ENCODE results near the gene SH3RF3.

The SH3RF3 gene

DNA sequence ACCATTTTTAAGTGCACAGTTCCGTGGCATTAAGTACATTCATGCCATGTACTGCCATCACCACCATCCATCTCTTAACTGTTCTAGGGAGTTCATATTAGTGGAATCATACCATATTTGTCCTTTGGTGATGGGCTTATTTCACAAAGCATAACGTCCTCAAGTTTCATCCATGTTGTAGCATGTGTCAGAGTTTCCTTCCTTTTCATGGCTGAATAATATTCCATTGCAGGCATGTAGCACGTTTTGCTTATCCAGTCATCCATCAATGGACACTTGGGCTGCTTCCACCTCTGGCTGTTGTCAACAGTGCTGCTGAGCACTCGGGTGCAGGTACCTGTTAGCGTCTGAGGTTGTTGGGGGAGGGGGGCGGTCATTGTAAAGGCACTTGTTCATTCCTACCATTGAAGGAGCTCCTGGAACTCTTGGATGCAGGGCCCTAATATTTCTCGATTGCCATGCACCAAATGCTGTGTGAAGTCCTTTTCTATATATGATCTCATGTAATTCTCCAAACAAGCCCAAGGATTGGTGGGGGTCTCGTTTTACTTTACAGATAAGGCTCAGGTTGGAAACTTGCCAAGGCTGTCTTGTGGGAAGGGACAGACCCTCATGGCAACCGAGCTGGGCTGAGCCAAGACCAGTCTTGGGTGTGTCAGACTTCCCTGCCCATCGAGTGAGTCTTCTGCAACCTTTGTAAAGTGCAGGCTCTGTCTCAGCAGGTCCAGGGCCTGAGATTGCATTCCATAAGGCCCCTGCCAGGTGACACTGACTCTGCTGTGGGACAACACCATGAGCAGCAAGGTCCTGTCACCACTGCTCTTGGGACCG lies 42.9 kb upstream of the SH3RF3 start:
- Histone ChIP-seq H3K4me3 (no peak overlapping the region), H3K27ac (no peak overlapping the region)
- DNase-seq (ENCODE audit: low spot score) = no peak
- TF ChIP-seq, protein P1, sequence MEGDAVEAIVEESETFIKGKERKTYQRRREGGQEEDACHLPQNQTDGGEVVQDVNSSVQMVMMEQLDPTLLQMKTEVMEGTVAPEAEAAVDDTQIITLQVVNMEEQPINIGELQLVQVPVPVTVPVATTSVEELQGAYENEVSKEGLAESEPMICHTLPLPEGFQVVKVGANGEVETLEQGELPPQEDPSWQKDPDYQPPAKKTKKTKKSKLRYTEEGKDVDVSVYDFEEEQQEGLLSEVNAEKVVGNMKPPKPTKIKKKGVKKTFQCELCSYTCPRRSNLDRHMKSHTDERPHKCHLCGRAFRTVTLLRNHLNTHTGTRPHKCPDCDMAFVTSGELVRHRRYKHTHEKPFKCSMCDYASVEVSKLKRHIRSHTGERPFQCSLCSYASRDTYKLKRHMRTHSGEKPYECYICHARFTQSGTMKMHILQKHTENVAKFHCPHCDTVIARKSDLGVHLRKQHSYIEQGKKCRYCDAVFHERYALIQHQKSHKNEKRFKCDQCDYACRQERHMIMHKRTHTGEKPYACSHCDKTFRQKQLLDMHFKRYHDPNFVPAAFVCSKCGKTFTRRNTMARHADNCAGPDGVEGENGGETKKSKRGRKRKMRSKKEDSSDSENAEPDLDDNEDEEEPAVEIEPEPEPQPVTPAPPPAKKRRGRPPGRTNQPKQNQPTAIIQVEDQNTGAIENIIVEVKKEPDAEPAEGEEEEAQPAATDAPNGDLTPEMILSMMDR (IDR thresholded peaks at IDR 0.05) = no peak

DNA sequence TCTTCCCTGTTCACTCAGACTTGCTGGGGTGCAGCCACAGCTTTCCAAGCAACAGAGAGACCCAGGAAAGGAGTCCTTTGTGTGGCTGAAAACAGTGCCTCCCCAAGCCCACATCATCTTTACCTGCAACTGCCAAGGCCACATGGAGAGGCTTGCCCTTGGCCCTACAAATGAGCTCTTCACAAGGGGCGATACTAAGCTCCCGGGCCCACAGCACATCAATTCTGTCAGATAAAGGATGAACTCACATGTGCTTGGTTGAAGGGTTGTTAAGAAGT lies 42.3 kb upstream of the SH3RF3 start:
- no peak for DNase-seq (ENCODE audit: low spot score)
- H3K4me3 ChIP-seq = no peak overlapping the region

DNA sequence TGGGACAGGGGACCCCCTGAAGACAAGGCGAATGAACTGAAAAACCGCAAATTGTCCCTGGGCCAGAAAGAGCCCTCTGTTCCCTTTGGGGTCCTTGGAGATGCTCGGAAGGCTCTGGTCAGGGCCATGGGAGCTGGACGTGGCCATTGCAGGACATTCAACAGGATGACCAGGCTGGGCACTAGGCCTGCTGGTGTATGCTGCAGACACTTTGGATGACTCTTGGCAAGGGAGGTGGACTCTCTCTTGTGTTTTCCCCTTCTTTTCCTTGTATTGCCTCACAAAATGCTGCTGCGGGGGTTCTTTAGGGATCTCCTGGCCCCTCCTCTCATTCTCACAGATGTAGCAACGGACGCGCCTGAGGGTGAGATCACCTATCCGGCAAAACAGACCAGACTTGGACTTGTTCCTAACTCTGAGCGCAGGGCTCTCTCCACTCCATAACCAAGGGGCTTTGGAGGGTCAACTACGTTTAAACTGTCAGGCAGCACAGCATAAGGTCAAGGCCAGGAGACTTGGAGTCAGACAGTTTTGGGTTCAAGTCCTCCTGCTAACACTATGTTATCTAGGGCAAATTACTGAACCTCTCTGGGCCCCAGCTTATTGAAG lies 41.8 kb upstream of the SH3RF3 start:
- TF ChIP-seq, protein P1 (IDR thresholded peaks at IDR 0.05) = no peak
- DNase-seq (ENCODE audit: low spot score) = no peak
- no peak overlapping the region for H3K27ac ChIP-seq
- H3K4me3 ChIP-seq = no peak overlapping the region

More for the DNA sequence above, 42.3 kb upstream of the SH3RF3 start:
- TF ChIP-seq, protein P1 (IDR thresholded peaks at IDR 0.05) = no peak
- no peak overlapping the region for H3K27ac ChIP-seq

DNA sequence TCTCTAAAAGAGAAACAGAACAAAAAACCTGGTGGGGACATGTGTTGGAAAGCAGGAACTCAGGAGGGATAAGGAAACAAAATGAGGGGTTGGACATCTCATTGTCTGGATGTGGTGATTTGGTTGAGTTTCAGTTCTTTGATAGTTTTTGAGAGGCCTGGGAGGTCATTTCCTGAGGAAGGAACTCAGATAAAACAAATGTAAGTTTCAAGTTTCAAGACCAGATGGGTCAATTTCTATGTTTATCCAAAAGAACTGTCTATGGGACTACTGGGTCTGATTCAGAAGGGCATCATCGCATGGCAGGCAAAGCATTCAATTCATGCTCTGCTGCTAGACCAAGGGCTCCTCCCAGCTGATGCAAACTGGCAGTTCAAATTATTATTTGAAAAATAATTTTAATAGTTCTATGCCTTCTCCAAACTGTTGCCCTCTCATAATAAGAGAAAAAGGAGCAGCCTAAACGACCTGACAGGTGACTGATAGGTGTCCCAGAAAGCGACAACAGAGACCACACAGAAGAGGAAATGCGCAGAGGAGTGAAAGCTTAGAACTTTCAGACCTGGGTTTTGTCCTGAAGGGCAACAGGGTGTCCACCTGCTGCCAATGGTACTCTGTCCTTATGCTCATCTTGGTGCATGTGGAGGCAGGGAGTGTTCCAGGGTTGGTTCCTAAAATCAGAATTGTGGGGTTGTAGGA lies 39.3 kb upstream of the SH3RF3 start:
- Histone ChIP-seq H3K4me3 (no peak overlapping the region), H3K27ac (no peak overlapping the region)
- TF ChIP-seq, protein P1 (IDR thresholded peaks at IDR 0.05) = no peak
- DNase-seq (ENCODE audit: low spot score) = no peak

DNA sequence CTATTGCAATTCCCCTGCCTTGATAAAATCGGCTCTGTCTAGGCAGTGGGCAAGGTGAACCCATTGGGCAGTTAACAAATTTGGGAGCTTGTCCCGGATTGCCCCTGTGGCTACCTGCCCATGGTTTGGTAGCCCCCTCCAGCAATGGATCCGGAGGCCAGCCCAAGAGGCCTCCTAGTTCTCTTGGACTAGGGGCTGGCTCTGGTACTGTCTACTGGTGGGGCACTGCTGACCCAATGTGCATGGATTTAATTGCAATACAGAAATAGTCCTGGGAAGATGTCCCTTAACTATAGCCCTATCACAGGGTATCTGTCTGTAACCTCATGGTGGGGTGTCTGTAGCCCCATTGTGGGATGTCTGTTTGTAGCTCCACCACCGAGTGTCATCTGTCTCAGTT lies 37.5 kb upstream of the SH3RF3 start:
- DNase-seq (ENCODE audit: low spot score) = no peak
- TF ChIP-seq, protein P1 (IDR thresholded peaks at IDR 0.05) = no peak
- H3K4me3 ChIP-seq = no peak overlapping the region
- H3K27ac ChIP-seq = no peak overlapping the region

DNA sequence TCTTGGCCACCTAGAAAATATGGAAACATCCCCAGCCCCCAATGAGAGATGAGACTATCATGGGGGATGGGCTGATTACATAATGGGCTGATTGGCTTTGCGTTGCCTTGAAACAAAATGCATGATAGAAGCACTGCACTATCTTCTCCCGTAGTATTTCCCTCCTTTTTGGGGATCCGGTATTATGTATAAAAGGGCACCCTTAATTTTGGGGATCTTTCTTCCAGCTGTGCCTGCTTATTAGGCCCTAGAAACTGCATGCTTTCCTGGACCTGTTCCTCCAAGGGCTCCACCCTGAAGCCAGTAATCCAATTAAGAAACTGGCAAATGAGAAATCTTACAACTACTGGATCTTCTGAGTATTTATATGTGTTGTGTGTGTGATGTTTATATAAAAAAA lies 34.9 kb upstream of the SH3RF3 start:
- H3K4me3 ChIP-seq = no peak overlapping the region
- TF ChIP-seq, protein P1 (IDR thresholded peaks at IDR 0.05) = no peak
- no peak overlapping the region for H3K27ac ChIP-seq
- DNase-seq (ENCODE audit: low spot score) = no peak
